GM19239 (cell line): Measurements from ENCODE around the gene XXYLT1.
"Not testable (repeated sequence)": the region's sequence is repeated elsewhere in the genome, so short reads cannot be mapped to it uniquely, and the experiment has no call there.

Source experiments
- DNase-seq: peaks from one replicate; pipeline ENCODE4 v3.0.0; 2011; ENCODE audit warnings: low spot score; ENCODE audit not compliant: insufficient read length
- FAIRE-seq: peaks from 2 replicates; lab custom pipeline; 2011; peaks lifted over from hg19 to GRCh38; lab: Jason Lieb, UNC

The XXYLT1 gene

DNA sequence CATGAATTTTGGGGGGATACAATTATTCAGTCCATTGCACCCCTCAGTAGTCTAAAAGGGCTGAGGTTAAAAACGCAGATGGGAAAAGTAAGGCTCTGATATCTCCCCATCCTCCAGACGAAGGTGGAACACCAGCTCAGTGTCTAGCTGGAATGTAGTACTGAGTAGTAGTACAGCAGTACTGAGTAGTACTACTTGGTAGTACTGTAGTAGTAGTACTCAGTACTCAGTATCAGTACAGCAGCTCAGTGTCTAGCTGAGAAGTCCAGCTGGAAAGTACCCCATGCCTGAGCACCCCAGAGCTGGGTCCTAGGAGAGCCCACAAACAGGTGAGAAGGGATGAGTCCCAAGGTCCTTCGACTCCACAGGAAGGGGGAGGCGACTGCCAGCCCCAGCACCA lies 148.7 kb downstream of the XXYLT1 start:
- no peak for FAIRE-seq

DNA sequence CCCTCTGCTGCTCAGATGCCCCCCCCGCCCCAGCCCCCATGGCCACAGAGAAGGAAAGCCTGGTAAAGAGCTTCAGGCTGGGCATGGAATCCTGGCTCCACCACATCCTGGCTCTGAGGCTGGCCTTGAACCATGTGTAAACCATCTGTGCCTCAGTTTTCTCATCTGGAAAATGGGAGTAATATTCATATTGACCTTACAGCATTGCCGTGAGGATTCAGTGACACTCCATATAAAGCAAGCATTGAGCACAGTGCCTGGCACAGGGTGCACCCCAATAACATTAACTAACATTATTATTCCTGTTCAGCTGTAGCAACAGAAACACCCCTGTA lies 150.7 kb downstream of the XXYLT1 start:
- no peak for DNase-seq
- FAIRE-seq = no peak

More for the DNA sequence above, 148.7 kb downstream of the XXYLT1 start:
- DNase-seq = no peak

- no peak for DNase-seq
- FAIRE-seq = no peak
These were observed 151.3 kb downstream of the XXYLT1 start for GRCh38 chr3:195119461-195120266.

DNA sequence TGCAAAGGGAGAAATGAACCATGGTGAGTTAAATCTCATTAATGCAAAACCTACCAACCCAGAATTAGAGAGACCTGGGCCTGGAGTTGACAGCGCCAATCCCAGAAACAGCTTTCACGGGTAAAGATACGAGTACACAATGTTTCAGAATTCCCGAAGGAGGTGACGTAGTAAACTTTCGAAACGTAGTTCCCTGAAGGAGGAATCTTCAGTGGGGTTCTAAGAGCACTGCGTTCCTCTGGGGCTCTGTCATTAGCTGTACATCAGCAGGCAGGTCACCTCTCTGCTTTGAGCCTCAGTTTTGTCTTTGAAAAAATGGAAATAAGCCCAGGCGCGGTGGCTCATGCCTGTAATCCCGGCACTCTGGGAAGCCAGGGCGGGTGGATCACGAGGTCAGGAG lies 152.3 kb downstream of the XXYLT1 start:
- FAIRE-seq (no peak), DNase-seq (no peak)

GRCh38 chr3:195117978-195118581 lies 152.9 kb downstream of the XXYLT1 start:
- FAIRE-seq = no peak

DNA sequence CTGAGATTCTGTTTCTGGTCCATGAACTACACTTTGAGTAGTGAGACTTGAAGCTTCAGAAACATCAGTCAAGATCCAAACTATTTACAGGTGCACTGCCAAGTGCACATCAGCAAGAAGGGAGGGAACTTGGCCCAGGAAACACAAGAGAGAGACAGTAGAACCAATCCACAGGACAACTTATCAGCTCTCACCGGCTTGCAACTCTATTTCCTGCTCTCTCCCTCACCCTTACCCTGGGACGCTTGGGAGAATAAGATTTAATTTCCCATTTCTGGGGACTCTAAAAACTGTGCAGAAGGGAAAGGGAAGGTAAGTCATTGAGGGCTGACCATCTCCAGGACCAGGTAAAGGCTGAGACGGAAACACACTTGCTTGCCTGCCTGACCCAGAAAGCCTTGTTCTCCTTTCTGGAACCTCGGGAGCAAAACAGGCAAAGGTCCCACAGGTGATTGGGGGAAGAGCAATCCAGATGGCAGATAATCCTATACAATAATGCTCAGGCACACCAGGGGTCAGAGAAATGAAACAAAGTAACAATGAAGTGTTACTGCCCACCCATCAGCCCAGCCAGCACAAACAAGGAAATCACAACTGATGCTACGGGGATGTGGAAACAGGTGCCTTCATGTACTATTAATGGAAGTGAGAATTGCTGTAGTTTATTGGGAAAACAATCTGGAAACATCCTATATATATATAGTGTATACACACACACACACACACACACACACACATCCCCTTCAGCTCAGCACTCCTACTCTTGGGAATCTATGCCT lies 154.4 kb downstream of the XXYLT1 start:
- no peak for FAIRE-seq
- no peak for DNase-seq

More at GRCh38 chr3:195117978-195118581, 152.9 kb downstream of the XXYLT1 start:
- DNase-seq = no peak

DNA sequence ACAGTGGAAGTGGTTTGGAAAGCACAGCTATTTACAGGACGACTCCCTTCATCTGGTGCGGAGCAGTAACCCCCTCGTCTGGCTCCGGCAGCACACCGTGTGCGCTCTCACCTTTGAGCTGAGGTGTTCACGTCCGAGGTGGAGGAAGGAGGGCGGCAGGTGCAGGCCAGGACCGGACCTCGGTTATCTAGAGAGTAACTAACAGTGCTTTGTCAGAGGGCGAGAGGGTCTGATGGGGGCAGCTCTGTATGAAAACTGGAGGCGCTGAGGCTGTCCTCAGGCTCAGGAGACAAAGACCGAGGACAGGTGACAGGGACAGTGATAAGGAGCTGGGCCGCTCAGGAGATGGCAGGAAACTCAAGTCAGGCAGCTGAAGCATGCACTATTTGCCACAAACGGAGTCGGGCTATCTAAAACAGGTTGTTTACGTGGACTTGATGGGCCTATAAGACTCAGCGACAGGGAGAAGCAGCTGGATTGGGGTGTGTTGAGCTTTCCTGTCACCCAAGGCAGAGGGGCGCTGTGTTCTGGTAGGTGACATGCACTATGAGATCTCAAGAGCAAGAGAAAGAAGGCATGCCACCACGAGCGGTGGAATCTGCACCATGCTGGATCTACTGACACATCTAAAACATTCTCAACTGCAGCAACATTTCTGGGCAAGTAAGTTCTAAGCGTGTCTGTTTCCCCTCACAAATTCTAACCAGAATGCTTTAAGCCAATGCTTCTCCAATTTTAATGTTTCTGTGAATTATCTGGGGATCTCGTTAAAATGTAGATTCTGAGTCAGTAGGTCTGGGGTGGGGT lies 155.2 kb downstream of the XXYLT1 start:
- no peak for DNase-seq
- no peak for FAIRE-seq

DNA sequence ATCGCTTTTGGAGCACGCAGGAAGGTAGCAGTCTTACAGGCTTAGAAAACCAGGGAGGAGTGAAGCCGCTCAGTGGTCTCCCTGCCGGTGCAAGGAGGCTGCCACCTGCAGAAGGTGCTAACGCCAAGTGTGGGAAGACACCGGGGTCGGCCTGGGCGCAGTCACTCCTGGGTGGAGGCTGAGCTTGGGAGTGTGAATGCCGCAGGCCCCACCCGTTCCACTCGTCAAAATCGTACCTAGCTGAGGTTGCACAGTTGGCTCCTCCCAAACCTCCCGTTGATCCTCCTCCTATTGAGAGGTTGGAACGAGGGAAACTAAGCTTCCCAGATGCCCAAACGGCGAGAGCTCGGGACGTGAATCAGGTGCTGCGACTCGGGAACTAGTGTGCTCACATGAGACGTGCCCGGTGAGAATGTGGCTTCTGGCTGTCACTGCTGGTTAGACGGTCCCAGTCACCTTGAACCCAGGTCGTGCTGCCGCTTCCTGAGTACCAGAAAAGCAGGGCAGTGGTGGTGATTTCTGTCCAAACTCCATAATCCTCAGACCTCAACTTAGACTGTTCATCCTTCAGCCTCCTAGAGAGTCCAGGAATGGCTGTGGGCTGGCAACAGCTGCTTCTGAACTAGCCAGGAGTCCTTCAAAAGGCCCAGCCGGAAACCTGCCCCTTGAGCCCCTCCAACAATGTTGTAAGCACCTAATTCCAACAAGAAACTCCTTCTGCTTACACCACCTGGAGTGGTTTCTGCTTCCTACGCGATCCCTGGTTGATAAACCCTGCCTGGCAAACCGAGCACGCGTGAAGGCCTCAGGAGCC lies 156.0 kb downstream of the XXYLT1 start:
- no peak for DNase-seq
- no peak for FAIRE-seq

GRCh38 chr3:195113536-195114425 lies 157.2 kb downstream of the XXYLT1 start:
- DNase-seq = no peak
- FAIRE-seq = no peak

DNA sequence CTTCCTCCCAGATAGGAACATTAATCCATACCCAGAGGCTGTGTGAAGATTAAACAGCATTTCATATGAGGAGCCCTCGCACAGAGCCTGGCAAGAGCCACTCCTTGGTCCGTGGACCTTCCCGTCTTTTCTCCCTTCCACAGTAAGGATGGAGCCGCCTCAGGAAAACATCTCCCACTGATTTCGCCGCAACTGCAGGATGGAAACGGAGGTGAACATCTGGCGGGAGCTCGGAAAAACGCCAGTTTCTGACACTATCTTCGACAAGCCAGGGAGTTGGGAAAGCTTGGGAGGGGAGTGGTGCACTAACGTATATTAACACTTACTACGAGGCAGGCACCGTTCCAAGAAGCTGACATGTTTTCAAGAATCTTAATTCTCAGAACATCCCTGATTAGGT lies 157.9 kb downstream of the XXYLT1 start:
- FAIRE-seq = no peak
- no peak for DNase-seq

DNA sequence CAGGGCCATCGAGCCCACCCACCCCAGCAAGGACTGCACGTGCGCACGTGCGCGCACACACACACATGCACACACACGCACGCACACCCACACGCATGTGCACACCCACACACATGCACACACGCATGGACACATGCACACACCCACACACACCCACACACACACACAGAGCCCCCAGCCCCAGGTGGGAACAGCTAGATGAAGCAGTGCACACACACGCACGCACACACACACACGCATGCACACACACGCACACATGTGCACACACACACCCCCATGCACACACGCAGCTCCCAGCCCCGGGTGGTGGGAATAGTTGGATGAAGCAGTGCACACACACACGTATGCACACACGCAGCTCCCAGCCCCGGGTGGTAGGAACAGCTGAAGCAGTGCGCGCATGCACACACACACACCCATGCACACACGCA lies 158.6 kb downstream of the XXYLT1 start:
- no peak for FAIRE-seq
- DNase-seq = no peak

DNA sequence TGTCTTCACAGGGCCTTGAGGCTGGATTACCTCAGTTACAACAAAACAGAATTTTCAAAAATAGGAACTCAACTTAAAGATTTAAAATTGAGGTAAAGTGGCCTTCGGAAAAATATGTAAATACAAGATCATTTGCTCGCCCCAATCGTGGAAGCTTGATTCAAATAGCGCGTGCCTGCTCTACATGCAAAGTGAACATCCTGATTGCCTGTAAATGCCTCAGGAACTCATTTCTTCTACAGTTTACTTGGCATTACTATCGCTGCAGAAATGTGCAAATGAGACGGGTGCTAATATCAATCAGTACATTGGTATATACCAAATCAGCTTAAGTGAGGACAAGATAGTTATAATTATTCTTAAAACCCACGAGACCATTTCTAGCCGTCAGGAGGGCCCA lies 159.2 kb downstream of the XXYLT1 start:
- DNase-seq = no peak
- FAIRE-seq = no peak

GRCh38 chr3:195111319-195111705 lies 159.6 kb downstream of the XXYLT1 start:
- DNase-seq (no peak), FAIRE-seq (no peak)

- no peak for FAIRE-seq
These were observed 160.2 kb downstream of the XXYLT1 start for GRCh38 chr3:195110647-195111318.

GRCh38 chr3:195109098-195109657 lies 161.8 kb downstream of the XXYLT1 start:
- no peak for DNase-seq
- no peak for FAIRE-seq

More at GRCh38 chr3:195110647-195111318, 160.2 kb downstream of the XXYLT1 start:
- DNase-seq = no peak

DNA sequence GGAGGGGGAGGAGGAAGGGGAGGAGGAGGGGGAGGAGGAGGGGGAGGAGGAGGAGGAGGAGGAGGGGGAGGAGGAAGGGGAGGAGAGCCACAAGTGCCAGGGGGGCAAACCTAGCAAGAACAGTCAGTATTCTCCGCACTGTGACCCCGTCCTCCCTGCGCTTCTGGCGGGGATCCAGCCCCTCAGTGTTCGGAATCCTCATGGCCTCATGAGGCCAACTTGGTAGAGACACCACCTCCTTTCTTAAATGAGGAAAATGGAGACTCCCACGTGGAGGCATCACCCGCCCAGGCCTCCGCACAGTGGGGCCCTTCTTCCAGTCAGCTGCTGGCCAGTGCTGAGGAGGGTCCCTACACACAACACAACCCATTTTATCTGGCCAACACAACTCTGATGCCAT lies 163.4 kb downstream of the XXYLT1 start:
- no peak for DNase-seq
- no peak for FAIRE-seq

GRCh38 chr3:195107031-195107430 lies 163.9 kb downstream of the XXYLT1 start:
- DNase-seq = not testable (repeated sequence)

More at GRCh38 chr3:195107031-195107430, 163.9 kb downstream of the XXYLT1 start:
- not testable (repeated sequence) for FAIRE-seq
